Measurements from ENCODE around the gene OR2F1.

The OR2F1 gene

GRCh38 chr7:143954135-143954534, 509 bp upstream of the OR2F1 start:
- no peak for DNase-seq (ENCODE audit: low read depth)

DNA sequence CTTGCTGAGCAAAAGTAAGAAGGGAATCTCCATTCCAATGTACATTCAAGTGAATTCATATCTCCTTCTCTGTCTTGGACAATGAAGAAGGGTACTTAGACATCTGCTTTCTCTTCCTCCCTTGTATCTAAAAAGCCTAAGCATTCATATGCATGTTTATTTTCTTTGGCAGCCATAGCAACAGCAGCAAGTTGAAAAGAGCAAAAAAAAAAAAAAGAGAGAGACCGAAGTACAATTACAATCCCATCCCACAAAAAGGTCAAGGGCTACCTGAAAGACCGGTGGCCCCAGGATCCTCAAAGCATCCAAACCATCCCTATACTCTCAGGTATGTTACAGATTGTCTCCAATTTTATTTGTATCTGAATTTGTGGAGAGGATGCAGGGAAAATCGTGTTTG, 4.1 kb downstream of the OR2F1 start:
- DNase-seq (ENCODE audit: low read depth), result no peak

- no peak for DNase-seq (ENCODE audit: low read depth)
Measured at GRCh38 chr7:143960813-143961610, 6.4 kb downstream of the OR2F1 start.

GRCh38 chr7:143965280-143965679, 10.6 kb downstream of the OR2F1 start:
- no peak for DNase-seq (ENCODE audit: low read depth)

DNA sequence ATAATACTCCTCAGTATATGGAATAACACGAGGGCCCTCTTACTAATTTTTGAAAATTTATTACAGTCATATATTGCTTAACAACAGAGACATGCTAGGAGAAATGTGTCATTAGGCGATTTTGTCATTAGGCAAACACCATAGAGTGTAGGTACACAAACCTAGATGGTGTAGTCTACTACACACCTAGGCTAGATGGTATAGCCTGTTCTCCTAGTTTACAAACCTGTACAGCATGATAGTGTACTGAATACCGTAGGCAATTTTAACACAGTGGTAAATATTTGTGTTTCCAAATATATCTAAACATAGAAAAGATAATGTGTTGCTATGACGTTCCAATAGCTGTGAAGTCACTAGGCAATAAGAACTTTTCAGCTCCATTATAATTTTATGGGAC, 12.8 kb downstream of the OR2F1 start:
- no peak for DNase-seq (ENCODE audit: low read depth)

DNA sequence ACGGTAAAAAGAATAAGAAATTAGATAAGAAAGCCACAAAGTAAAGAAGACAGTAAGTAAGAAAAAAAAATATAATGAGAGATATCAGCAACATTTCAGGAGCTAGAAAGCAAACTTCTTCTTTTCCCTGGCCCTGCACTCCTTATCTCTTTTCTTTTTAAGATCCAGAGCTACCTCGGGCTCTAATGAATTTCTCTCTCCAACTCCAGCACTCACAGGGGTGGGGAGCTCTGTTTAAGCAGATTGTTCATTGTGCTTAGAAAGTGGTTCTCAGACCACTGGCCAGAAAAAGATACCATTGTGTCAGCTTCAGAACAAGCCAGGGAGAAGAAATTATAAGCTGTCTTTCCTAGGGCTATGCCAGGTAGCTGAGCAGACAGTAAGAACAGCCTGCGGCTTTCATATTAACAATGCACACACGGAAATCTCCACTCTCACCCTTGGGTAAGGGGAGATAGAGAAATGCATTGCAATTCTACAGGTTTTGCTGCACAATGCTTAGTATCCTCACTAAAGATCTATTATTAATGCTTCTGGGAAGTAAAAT, 19.3 kb downstream of the OR2F1 start:
- DNase-seq (ENCODE audit: low read depth), result no peak

DNA sequence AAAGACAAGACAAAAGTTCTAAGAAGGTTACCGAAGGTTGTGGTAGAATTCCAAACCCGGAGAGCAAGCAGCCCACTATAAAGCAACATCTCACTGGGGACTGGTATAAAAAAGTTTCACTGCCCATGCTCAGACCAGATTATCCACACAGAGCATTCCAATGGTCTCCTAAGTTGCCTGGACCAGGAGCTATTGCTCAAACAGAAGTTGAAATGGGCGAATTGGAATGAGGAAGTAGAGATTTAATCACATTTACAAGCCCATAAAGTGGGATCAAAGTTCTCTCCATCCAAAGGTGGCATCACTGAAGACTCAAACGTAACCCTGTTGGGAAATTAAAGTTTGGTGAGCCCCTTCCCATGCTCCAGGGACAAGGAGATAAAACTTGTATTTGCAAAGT, 19.8 kb downstream of the OR2F1 start:
- DNase-seq (ENCODE audit: low read depth), result no peak

DNA sequence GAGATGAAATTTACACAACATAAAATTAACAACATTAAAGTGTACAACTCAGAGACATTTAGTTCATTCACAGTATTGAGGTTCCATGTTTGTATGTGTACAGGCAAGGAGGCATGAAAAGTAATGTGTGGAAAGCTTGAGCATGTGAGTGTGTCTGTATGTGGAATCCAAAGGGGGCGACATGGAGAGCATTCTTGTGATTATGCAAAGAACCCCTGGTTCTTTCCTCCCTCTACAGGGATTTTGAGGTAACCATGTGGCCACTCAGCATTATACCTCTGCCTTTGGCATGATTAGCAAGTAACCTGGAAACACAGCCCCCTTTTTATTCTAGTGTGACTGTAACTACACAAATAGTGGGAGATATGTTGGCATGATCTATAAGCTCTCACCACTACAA, 21.0 kb downstream of the OR2F1 start:
- DNase-seq (ENCODE audit: low read depth), result no peak

GRCh38 chr7:143978585-143978984, 23.9 kb downstream of the OR2F1 start:
- no peak for DNase-seq (ENCODE audit: low read depth)

- no peak for DNase-seq (ENCODE audit: low read depth)
Measured at GRCh38 chr7:143979359-143979758, 24.7 kb downstream of the OR2F1 start.

- no peak for DNase-seq (ENCODE audit: low read depth)
Measured at GRCh38 chr7:143979998-143980397, 25.4 kb downstream of the OR2F1 start.

DNA sequence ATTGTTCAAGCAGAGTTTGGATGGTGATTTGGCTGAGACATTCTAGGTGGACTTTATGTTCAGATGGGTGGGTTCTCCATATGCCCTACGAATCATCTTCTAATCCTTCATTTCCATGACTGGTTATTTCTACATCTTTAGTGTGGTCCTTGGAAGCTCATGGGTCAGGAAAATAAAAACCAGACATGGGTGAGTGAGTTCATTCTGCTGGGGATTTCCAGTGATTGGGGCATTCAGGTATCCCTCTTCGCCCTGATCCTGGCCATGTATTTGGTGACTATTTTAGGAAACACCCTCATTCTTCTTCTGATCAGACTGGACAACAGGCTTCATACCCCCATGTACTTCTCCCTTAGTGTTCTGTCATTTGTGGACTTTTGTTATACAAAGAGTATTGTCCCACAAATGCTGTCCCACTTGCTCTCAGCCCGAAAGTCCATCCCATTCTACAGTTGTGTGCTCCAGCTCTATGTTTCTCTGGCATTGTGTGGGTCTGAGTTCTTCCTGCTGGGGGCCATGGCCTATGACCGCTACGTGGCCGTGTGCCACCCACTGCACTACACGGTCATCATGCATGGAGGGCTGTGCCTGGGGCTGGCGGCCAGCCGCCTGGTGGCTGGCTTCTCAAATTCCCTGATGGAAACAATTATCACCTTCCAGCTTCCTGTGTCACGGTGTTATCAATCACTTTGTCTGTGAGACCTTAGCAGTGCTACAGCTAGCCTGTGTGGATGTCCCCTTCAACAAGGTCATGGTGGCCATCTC, 26.3 kb downstream of the OR2F1 start:
- no peak for DNase-seq (ENCODE audit: low read depth)

- DNase-seq (ENCODE audit: low read depth), result no peak
Measured at GRCh38 chr7:143983960-143984359, 29.3 kb downstream of the OR2F1 start.

- no peak for DNase-seq (ENCODE audit: low read depth)
Measured at GRCh38 chr7:143987513-143987912, 32.9 kb downstream of the OR2F1 start.

GRCh38 chr7:143988976-143989745, 34.5 kb downstream of the OR2F1 start:
- no peak for DNase-seq (ENCODE audit: low read depth)

DNA sequence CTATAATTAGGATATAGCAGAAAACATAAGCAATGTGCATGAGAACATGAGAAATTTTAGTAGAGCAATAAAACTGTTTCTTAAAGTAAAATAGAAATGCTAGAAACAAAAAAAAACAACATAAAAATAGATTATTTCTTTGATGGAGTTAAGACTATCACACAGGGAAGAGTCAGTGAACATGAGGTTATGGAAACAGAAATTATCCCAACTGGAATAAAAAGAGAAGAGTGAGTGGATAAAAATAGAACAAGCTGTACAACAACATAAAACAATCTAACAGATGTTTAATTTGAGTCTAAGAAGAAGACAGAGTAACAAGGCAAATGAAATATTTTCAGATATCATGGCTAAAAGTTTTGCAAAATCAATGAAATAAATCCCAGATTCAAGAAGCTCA, 38.0 kb downstream of the OR2F1 start:
- DNase-seq (ENCODE audit: low read depth), result no peak

- no peak for DNase-seq (ENCODE audit: low read depth)
Measured at GRCh38 chr7:143993924-143994323, 39.3 kb downstream of the OR2F1 start.

DNA sequence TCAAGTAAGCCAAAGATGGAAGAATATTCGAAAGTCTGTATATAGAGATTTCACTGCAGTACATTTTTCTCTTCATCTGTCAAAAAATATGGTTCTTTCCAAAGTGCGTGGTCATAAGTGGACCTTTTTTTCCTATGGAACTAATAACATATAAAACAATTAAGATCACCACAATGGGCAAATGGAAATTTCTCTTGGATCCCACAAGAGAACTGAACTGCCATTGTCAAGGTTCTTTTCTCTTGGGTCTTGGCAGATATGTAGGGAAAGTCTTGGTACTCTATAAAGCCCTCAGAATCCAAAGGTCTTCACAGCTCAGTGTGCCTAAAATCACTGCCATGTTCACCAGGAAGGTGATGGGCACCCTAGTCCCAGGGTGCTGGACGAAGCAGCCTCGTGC, 45.4 kb downstream of the OR2F1 start, which contains the start of gene OR6B1:
TSS of gene OR6B1 (plus strand) at position 301 of the 400 bp plus-strand sequence. CDS start 3,677 bp downstream, outside the sequence.
- DNase-seq (ENCODE audit: low read depth), result no peak

DNA sequence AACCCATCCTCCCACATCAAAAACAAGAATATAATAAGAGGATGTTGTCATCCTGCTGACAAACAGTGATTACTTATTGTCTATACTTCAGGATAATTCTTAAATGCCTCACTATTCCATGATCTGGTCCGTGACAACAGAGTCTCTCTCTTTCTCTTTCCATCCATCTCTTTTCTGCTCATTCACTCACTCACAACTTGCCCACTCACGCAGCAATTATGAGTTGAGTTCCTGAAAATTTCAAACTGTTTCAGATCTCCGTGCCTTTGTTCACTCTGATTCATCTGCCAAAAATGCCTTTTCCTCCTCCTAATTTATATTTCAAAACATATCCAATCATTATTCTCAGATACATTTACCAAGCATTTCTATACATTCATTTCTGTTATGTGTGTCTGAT, 46.9 kb downstream of the OR2F1 start:
- DNase-seq (ENCODE audit: low read depth), result no peak

- DNase-seq (ENCODE audit: low read depth), result no peak
Measured at GRCh38 chr7:144004703-144005102, 50.1 kb downstream of the OR2F1 start.

DNA sequence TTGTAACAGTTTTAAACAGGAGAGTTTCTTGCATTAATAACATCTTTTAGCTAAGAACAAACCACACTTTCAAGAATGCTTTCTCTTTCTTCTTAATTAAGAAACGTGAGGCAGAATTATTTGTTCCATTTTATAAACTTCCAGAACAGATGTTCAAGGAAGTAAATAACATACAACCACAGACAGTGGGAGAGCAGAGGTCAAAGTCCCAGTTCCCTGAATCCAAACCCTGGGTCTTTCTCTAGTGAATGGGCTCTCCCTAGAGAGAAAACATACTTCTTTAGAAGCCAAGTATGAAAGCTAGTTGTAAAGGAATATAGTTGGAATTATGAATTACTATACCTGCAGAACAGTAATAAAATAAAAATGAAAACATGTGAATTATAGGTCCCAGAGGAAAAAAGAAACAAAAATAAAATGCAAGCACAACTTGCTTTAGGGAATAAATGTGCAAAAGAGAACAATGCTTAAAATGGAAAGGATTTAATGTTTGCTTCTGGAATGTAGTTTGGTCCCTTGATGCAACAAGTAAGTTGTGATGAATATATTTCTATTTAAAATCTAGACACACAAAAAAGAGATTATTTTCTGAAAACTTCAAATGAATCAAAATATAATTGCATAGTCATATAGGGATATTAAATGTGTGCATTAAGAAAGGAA, 51.5 kb downstream of the OR2F1 start:
- no peak for DNase-seq (ENCODE audit: low read depth)

GRCh38 chr7:144006692-144007042, 52.0 kb downstream of the OR2F1 start:
- no peak for DNase-seq (ENCODE audit: low read depth)
